ENCODE data around the gene B9D1. TPM values are rescaled to one million over a fixed set of nuclear protein-coding genes. Genes with fewer than 3 reads are reported as not detected.

Gene B9D1
- total and polyA plus RNA-seq, 9 of the 15 experiments (the other 6 are each of a cell fraction or from before 2014, with no cell fraction given), result 8.9 to 28.0 (median 17.9) TPM

DNA sequence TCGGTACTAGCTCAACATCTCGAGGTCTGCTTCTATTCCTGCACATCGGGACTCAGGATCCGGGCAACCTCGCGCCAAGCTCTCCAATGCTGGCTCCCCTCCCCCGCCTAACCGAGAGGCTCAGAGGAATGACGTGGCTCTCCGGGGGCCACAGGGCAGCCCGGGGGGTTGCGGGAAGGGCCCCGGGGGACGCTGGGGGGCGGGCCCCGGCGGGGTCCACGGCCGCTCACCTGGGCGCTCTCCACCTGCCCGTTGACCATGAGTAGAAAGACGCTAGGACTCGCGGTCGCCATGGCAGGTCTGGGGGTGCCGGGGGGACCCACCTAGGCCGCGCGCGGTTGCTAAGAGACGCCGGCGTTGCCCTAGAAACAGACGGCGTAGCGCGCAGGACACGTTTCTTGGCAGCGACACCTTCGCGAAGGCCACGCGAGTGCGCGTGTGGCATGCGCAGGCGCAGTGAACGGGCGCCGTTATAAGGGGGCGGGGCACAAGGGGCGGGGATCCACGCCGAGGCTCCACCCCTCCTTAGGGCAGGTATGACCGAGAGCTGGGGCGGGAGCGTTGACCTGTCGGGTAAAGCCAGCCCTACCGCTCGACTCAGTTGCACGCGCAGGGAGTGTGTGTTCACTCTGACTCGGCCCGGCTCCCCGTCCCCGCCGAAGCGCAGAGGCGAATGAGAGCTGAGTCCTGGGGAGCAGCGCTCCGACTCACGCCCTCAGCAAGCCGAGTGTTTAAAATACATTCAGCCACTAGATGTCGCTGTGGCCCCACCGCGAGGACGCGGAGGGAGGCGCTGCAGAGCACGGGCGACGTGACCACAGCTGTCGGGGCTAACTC lies at the start of gene B9D1 (continued):
- TF ChIP-seq JUN (IDR thresholded peaks at IDR 0.05; ENCODE audit: borderline replicate concordance, low read depth, low read length) (0 out of 2 replicates have a peak, but pooled peaks have one; percentile 2), JUN (CRISPR knock-in tag; IDR thresholded peaks at IDR 0.05; ENCODE audit: borderline replicate concordance) (no peak), HMGN3 (IDR thresholded peaks at IDR 0.05; ENCODE audit: borderline replicate concordance, extremely low read depth, insufficient read length, low read depth, low read length) (peak; percentile 37), TAF1 (IDR thresholded peaks at IDR 0.05; ENCODE audit: control insufficient read depth, extremely low read depth, insufficient read depth, low read length, severe bottlenecking) (peak; percentile 32), MTA1 (IDR thresholded peaks at IDR 0.05; ENCODE audit: borderline replicate concordance) (0 out of 2 replicates have a peak, but pooled peaks have one; percentile 41), MYNN (IDR thresholded peaks at IDR 0.05) (peak; percentile 99), MYNN (CRISPR knock-in tag; IDR thresholded peaks at IDR 0.05) (peak; percentile 83; the same call in 1 of the 2 replicates), RFX1 (IDR thresholded peaks at IDR 0.05) (peak; percentile 98), BHLHE40 (IDR thresholded peaks at IDR 0.05; ENCODE audit: low read length) (peak; percentile 72), MAZ (CRISPR knock-in tag; conservative IDR thresholded peaks at IDR 0.05 in 1 of 2, IDR thresholded peaks at IDR 0.05 in 1 of 2) (peak; percentile 32 to 76; a peak in 3 of 4 replicates), RAD21 (CRISPR knock-in tag; conservative IDR thresholded peaks at IDR 0.05 in 1 of 2, IDR thresholded peaks at IDR 0.05 in 1 of 2) (peak; percentile 90 to 95), ZNF165 (CRISPR knock-in tag; IDR thresholded peaks at IDR 0.05; ENCODE audit: borderline replicate concordance) (no peak)
- TF ChIP-seq, protein P1, sequence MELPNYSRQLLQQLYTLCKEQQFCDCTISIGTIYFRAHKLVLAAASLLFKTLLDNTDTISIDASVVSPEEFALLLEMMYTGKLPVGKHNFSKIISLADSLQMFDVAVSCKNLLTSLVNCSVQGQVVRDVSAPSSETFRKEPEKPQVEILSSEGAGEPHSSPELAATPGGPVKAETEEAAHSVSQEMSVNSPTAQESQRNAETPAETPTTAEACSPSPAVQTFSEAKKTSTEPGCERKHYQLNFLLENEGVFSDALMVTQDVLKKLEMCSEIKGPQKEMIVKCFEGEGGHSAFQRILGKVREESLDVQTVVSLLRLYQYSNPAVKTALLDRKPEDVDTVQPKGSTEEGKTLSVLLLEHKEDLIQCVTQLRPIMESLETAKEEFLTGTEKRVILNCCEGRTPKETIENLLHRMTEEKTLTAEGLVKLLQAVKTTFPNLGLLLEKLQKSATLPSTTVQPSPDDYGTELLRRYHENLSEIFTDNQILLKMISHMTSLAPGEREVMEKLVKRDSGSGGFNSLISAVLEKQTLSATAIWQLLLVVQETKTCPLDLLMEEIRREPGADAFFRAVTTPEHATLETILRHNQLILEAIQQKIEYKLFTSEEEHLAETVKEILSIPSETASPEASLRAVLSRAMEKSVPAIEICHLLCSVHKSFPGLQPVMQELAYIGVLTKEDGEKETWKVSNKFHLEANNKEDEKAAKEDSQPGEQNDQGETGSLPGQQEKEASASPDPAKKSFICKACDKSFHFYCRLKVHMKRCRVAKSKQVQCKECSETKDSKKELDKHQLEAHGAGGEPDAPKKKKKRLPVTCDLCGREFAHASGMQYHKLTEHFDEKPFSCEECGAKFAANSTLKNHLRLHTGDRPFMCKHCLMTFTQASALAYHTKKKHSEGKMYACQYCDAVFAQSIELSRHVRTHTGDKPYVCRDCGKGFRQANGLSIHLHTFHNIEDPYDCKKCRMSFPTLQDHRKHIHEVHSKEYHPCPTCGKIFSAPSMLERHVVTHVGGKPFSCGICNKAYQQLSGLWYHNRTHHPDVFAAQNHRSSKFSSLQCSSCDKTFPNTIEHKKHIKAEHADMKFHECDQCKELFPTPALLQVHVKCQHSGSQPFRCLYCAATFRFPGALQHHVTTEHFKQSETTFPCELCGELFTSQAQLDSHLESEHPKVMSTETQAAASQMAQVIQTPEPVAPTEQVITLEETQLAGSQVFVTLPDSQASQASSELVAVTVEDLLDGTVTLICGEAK (IDR thresholded peaks at IDR 0.05), result no peak
- TF ChIP-seq, protein P1 (CRISPR knock-in tag; IDR thresholded peaks at IDR 0.05), result no peak
- TF ChIP-seq, protein P2, sequence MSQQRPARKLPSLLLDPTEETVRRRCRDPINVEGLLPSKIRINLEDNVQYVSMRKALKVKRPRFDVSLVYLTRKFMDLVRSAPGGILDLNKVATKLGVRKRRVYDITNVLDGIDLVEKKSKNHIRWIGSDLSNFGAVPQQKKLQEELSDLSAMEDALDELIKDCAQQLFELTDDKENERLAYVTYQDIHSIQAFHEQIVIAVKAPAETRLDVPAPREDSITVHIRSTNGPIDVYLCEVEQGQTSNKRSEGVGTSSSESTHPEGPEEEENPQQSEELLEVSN (IDR thresholded peaks at IDR 0.05; ENCODE audit: borderline replicate concordance in 1 of 2, extremely low read depth in 1 of 2, insufficient read depth in 1 of 2, insufficient read length in 1 of 2, low read depth in 1 of 2, low read length in 1 of 2, poor library complexity in 1 of 2, severe bottlenecking in 1 of 2), result peak in 1 of 2 experiments; percentile 9

Data from K562 (cell line).